OCI-M2 (cell line): ENCODE data around the gene MGAT3.
"Not testable (repeated sequence)": the region's sequence is repeated elsewhere in the genome, so short reads cannot be mapped to it uniquely, and the experiment has no call there.

Experiments used
- DNase-seq: peaks from one replicate; lab custom pipeline; 2025; ENCODE audit not compliant: unreplicated experiment; lab: John Stamatoyannopoulos, UW

The MGAT3 gene

GRCh38 chr22:39456522-39457197 is at the start of gene MGAT3:
Gene MGAT3 (plus strand): TSS chr22:39457012. CDS start chr22:39487348, 30,336 bp downstream.
- DNase-seq = no peak

GRCh38 chr22:39408173-39408572 is 48.6 kb upstream of the MGAT3 start:
- DNase-seq = no peak

- DNase-seq = no peak
These were observed 48.0 kb upstream of the MGAT3 start for GRCh38 chr22:39408807-39409206.

- no peak for DNase-seq
These were observed 47.2 kb upstream of the MGAT3 start for GRCh38 chr22:39409516-39410029.

GRCh38 chr22:39410264-39410663 is 46.5 kb upstream of the MGAT3 start:
- DNase-seq = no peak

- DNase-seq = not testable (repeated sequence)
These were observed 44.9 kb upstream of the MGAT3 start for GRCh38 chr22:39411828-39412365.

GRCh38 chr22:39413204-39413603 is 43.6 kb upstream of the MGAT3 start:
- not testable (repeated sequence) for DNase-seq

- DNase-seq = no peak
These were observed 42.4 kb upstream of the MGAT3 start for GRCh38 chr22:39414377-39414776.

- no peak for DNase-seq
These were observed 41.9 kb upstream of the MGAT3 start for GRCh38 chr22:39414886-39415285.

- no peak for DNase-seq
These were observed 41.3 kb upstream of the MGAT3 start for GRCh38 chr22:39415506-39415905.

- DNase-seq = no peak
These were observed 40.5 kb upstream of the MGAT3 start for GRCh38 chr22:39416319-39416718.

GRCh38 chr22:39417641-39418040 is 39.2 kb upstream of the MGAT3 start:
- DNase-seq = no peak

GRCh38 chr22:39418696-39419095 is 38.1 kb upstream of the MGAT3 start:
- DNase-seq = no peak

- DNase-seq = no peak
These were observed 37.7 kb upstream of the MGAT3 start for GRCh38 chr22:39419096-39419495.

GRCh38 chr22:39419911-39420310 is 36.9 kb upstream of the MGAT3 start:
- no peak for DNase-seq

GRCh38 chr22:39421691-39422090 is 35.1 kb upstream of the MGAT3 start:
- no peak for DNase-seq

GRCh38 chr22:39422101-39422500 is 34.7 kb upstream of the MGAT3 start:
- no peak for DNase-seq

- DNase-seq = no peak
These were observed 34.1 kb upstream of the MGAT3 start for GRCh38 chr22:39422721-39423120.

GRCh38 chr22:39423976-39424375 is 32.8 kb upstream of the MGAT3 start:
- DNase-seq = no peak

- no peak for DNase-seq
These were observed 30.3 kb upstream of the MGAT3 start for GRCh38 chr22:39426380-39427043.

GRCh38 chr22:39427751-39428596 is 28.8 kb upstream of the MGAT3 start:
- no peak for DNase-seq
